Memory B cell (primary cell): ENCODE data around the gene AIFM2.
"Not testable (repeated sequence)": the region's sequence is repeated elsewhere in the genome, so short reads cannot be mapped to it uniquely, and the experiment has no call there.

Experiments used
- ATAC-seq: fragments of 150-1000 bp; cut with Tn5 transposase; 2 replicates; pipeline ENCODE4 v1.10.0; 2021; ENCODE audit warnings: low read depth, mild to moderate bottlenecking, moderate library complexity
- DNase-seq, 2 donors: peaks; one replicate each; pipeline ENCODE4 v3.0.0; 2022; ENCODE audit warnings: low spot score in 2 of 2
- H3K27ac Mint-ChIP-seq: one replicate; pipeline ENCODE4 v1.8.0; 2022; ENCODE audit warnings: mild to moderate bottlenecking, moderate library complexity, mixed read lengths
- H3K27me3 Mint-ChIP-seq: one replicate; pipeline ENCODE4 v1.8.0; 2022; ENCODE audit warnings: mixed read lengths
- H3K36me3 Mint-ChIP-seq: one replicate; pipeline ENCODE4 v1.8.0; 2022; ENCODE audit warnings: mild to moderate bottlenecking, mixed read lengths
- H3K4me1 Mint-ChIP-seq: one replicate; pipeline ENCODE4 v1.8.0; 2022; ENCODE audit warnings: mixed read lengths
- H3K4me3 Mint-ChIP-seq: one replicate; pipeline ENCODE4 v1.8.0; 2022; ENCODE audit warnings: mild to moderate bottlenecking, moderate library complexity, mixed read lengths
- H3K9me3 Mint-ChIP-seq: one replicate; pipeline ENCODE4 v1.8.0; 2022; ENCODE audit warnings: mixed read lengths

Gene AIFM2

DNA sequence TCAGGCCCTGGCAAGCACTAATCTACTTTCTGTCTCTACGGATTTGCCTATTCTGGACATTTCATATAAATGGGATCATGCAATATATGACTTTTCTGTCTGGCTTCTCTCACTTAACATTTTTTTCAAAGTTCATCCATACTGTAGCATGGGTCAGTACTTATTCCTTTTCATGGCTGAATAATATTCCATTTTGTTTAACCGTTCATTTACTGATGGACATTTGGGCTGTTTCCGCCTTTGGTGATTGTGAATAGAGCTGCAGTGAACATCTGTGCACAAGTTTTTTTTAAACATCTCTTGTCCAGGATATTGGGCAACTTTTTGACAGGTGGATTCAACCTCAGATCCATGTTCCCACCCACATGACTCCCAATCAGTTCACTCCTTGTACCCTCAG, 31.0 kb downstream of the AIFM2 start:
- Mint-ChIP-seq H3K27ac (no peak overlapping the region), H3K9me3 (no peaks in the 10 kb centered on the region), H3K36me3 (peaks cover 2% of the 10 kb centered on the region), H3K4me1 (no peaks in the 10 kb centered on the region), H3K4me3 (no peak overlapping the region), H3K27me3 (peaks cover 1% of the 10 kb centered on the region)
- ATAC-seq (no peak), DNase-seq (no peak)

DNA sequence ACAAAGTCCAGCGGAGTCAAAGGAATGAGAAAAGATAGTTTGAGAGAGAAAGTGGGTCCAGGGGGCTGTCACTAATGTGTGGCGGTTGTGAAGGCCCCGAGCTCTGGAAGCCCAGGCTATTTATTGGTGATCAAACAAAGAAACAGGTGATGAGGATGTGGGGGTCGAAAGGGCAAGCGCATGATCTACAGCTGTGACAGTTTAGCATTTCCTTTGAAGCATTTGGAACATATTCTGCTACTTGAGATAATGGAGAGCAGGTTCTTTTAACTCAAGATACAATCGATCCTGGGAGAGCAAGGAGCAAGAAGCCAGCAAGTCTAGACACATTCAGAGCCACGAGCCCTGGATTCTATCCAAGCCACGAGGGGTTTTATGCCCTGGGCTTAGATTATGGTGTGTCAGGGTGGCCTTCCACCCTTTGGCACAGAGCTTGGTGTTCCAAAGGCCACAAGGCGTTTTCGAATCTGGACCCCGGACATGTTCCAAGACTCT, 31.5 kb downstream of the AIFM2 start:
- DNase-seq, H3K27ac Mint-ChIP-seq: not testable (repeated sequence)

DNA sequence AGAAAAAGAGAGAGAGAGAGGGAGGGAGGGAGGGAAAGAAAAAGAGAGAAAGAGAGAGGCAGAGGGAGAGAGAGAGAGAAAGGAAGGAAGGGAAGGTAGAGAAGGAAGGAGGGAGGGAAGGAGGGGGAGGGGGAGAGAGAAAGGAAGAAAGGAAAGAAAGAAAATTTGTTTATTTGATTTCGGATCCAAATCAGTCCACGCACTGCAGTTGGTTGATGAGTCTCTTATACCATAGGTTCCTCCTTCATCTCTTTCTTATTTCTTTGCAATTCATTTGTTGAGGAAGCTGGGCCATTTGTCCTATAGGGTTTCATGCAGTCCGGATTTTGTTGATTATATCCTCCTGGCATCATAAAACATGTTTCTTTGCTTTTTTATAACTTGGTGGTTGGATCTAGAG, 34.4 kb downstream of the AIFM2 start:
- H3K36me3 Mint-ChIP-seq, result peaks cover 2% of the 10 kb centered on the region
- H3K4me1 Mint-ChIP-seq, result no peaks in the 10 kb centered on the region
- DNase-seq, result no peak
- H3K27me3 Mint-ChIP-seq, result peaks cover 5% of the 10 kb centered on the region
- ATAC-seq, result no peak
- H3K4me3 Mint-ChIP-seq, result no peak overlapping the region
- H3K27ac Mint-ChIP-seq, result no peak overlapping the region
- H3K9me3 Mint-ChIP-seq, result no peaks in the 10 kb centered on the region

More for the DNA sequence above, 31.5 kb downstream of the AIFM2 start:
- not testable (repeated sequence) for ATAC-seq, H3K27me3 Mint-ChIP-seq, H3K4me3 Mint-ChIP-seq, H3K36me3 Mint-ChIP-seq, H3K9me3 Mint-ChIP-seq, H3K4me1 Mint-ChIP-seq

DNA sequence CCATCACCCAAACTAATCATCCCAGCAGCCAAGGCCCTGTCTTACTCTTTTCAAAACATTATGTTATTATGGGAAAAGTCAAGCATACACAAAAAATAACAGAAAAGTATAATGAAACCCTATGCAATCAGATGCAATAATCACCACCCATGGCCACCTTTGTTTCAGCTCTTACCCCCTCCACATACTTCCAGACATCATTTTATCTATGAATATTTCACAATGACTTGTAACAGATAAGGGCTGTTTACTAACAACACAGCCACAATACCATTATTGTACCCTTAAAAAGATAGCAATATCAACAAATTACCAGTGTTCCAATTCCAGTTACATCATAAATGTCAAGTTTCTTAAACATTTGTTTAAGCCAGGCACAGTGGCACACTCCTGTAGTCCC, 35.2 kb downstream of the AIFM2 start:
- Mint-ChIP-seq H3K27ac (no peak overlapping the region), H3K9me3 (no peaks in the 10 kb centered on the region), H3K27me3 (peaks cover 5% of the 10 kb centered on the region), H3K36me3 (peaks cover 2% of the 10 kb centered on the region), H3K4me1 (no peaks in the 10 kb centered on the region), H3K4me3 (no peak overlapping the region)
- no peak for ATAC-seq
- no peak for DNase-seq

DNA sequence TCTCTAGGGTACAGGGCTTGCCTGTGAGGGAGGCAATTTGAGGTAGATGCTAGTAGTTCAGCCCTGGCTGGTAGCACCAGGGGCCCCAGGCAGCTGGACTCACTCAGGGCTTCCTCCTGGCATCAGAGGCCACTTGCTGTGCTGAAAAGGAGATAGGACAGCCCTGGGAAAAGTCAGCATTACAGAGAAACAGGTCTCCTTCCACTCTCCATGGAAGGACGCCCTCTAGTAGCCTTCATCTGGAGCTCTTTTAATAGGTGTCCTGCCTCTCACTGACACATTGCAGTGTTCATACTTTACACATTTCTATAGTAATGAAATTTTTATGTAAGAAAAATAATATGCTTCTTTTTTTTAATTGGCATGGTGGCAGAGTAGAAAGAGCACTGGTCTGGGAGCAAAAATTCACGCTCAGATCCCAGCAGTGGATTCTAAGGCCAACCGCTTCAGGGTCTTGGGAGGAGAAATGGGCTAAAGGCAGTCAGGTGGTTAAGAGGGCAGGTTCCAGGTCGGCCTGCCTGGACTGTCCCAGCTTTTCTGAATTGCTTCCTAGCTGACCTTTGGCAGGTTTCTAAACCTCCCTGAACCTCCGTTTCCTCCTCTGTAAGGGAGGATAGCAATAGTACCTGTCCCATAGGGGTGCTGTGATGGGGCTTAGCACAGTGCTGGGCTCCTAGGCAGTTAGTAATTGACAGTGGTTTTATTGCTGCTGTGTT, 35.8 kb downstream of the AIFM2 start:
- H3K4me1 Mint-ChIP-seq, result no peaks in the 10 kb centered on the region
- ATAC-seq, result no peak
- no peak for DNase-seq
- peaks cover 2% of the 10 kb centered on the region for H3K36me3 Mint-ChIP-seq
- no peak overlapping the region for H3K4me3 Mint-ChIP-seq
- no peaks in the 10 kb centered on the region for H3K9me3 Mint-ChIP-seq
- H3K27me3 Mint-ChIP-seq, result peaks cover 7% of the 10 kb centered on the region
- H3K27ac Mint-ChIP-seq, result no peak overlapping the region

DNA sequence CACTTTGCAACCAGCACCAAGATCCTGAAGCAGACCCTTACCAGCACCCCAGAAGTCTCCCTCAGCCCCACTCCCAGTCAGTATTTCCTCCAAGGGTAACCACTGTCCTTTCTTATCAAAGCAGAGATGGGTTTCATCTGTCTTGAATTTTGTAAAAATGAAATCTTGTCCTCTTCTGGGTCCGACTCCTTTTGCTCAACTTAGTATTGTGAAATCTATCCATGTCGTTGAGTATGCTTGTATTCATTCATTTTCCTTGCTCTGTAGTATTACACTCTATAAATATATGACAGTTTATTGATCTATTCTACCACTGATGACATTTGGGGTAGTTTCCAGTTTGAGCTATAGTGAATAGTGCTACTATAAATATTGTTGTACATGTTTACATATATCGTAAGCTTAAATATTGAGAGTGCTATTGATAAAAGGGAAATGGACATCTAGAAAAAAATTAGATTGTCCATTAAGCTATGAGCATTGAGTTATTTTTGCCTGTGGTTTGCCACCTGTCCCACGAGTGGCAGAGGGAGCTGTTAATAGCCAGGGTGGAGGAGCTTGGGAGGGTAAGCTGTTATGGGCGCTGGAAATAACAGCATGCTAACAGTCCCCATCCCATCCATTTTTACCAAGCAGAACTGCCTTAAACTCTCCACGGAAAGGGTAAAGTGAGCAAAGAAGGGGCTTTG, 36.5 kb downstream of the AIFM2 start:
- no peak for DNase-seq
- Mint-ChIP-seq H3K36me3 (peaks cover 2% of the 10 kb centered on the region), H3K27me3 (peaks cover 9% of the 10 kb centered on the region), H3K4me3 (no peak overlapping the region), H3K4me1 (no peaks in the 10 kb centered on the region), H3K27ac (no peak overlapping the region), H3K9me3 (no peaks in the 10 kb centered on the region)
- no peak for ATAC-seq

DNA sequence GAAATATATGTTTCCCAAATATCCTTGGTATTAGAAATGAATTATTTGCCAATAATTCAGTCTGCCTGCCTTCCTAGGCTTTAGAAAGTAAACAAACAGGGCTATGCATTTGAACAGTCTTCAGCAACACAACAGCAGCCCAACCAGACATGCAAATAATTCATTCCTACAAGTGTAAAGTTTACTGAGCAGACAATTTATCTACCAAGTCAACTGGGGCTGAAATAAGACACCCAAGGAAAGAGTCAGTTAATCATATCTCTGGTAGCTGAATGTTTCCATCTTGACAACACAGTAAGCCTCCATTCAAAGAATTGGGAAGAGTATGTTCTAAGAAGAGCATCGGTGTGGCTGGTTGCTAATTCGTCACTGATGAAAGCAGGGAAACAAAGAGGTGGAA, 38.4 kb downstream of the AIFM2 start:
- Mint-ChIP-seq H3K4me3 (no peak overlapping the region), H3K27me3 (peaks cover 12% of the 10 kb centered on the region)
- no peak for ATAC-seq

DNA sequence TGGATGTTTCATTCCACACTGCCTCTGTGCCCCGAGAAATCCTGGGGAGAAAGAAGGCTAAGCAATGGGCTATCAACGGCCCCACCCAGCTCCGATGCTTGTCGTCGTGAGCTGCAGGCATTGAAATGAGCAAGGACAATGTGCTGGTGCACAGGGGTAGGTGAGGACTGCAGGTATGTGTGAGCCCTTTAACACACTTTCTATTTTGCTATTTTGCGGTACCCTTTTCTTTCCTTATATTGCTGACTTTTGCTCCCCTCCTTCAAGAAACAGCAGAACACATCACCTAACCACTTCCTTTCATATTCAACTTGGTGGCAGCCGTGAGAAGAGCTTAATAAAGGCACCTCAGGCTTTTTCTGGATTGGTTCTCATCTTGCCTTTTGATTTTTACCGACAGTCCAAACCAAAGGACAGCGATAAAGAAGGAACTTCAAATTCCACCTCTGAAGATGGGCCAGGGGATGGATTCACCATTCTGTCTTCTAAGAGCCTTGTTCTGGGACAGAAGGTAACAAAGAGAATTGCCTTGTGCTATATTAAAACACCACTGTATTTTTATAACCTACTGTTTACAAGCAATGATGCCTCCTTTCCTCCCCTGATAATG, 39.2 kb downstream of the AIFM2 start:
- DNase-seq, result no peak
- ATAC-seq, result no peak
- peaks cover 12% of the 10 kb centered on the region for H3K27me3 Mint-ChIP-seq
- H3K9me3 Mint-ChIP-seq, result no peaks in the 10 kb centered on the region
- no peak overlapping the region for H3K27ac Mint-ChIP-seq
- H3K4me3 Mint-ChIP-seq, result no peak overlapping the region
- peaks cover under 1% of the 10 kb centered on the region for H3K36me3 Mint-ChIP-seq
- H3K4me1 Mint-ChIP-seq, result no peaks in the 10 kb centered on the region

More for the DNA sequence above, 38.4 kb downstream of the AIFM2 start:
- H3K9me3 Mint-ChIP-seq, result no peaks in the 10 kb centered on the region
- H3K4me1 Mint-ChIP-seq, result no peaks in the 10 kb centered on the region
- no peak overlapping the region for H3K27ac Mint-ChIP-seq
- DNase-seq, result no peak
- H3K36me3 Mint-ChIP-seq, result peaks cover 2% of the 10 kb centered on the region

DNA sequence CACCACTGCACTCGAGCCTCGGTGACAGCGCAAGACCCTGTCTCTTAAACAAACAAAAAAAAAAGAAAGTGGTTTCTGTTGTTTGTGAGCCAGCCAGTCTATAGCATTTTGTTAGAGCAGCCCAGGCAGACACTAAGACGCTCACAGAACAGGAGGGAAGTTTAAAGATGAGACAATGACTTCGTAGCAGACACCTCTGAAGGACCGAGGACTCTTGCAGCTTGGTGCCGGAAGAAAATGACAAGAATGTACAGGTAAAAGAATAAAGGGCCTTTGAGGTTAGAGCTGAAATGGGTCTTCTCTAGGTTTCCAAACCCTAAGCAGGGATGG, 40.3 kb downstream of the AIFM2 start:
- ATAC-seq (no peak), DNase-seq (no peak)
- Mint-ChIP-seq H3K9me3 (no peaks in the 10 kb centered on the region), H3K27ac (no peak overlapping the region), H3K4me1 (no peaks in the 10 kb centered on the region), H3K27me3 (peaks cover 16% of the 10 kb centered on the region), H3K36me3 (no peaks in the 10 kb centered on the region), H3K4me3 (no peak overlapping the region)

DNA sequence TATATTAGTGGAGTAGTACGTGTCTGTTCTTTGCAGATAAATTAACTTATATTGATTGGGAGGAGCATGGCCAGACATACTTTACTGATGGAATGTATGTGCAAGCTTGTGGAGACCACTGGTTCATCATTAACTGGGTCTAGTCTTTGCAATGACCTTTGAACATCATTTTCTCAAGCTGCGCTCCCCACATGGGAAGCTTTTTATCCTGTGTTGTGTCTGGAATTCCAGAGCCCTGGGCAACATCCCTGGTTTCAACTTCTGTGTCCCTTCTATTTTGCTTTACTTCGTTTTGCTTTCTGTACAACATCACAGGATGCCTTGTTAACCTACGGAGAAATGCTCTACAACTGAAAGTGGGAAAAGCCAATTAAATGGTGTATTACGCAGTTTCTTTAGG, 41.7 kb downstream of the AIFM2 start:
- ATAC-seq (no peak), DNase-seq (no peak)
- Mint-ChIP-seq H3K27me3 (peaks cover 16% of the 10 kb centered on the region), H3K4me3 (no peak overlapping the region), H3K4me1 (no peaks in the 10 kb centered on the region), H3K27ac (no peak overlapping the region), H3K36me3 (no peaks in the 10 kb centered on the region), H3K9me3 (no peaks in the 10 kb centered on the region)

DNA sequence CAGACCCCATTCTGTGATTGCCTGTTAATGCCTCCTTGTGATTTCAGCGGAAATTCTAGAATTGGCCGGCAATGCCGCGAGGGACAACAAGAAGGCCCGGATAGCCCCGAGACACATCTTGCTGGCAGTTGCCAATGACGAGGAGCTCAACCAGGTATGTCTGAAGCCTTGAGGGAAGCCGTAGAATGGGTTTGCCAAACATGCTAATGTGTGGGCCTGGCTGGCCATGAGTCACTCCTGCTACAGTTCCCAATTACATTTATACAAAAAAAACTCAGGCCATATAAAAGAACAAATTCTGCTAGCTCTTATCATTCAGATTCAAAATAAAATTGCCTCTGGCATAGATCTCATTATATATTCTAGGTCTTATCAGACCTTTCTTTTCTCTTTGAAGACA, 42.6 kb downstream of the AIFM2 start:
- Mint-ChIP-seq H3K27ac (no peak overlapping the region), H3K9me3 (no peaks in the 10 kb centered on the region), H3K27me3 (peaks cover 16% of the 10 kb centered on the region), H3K36me3 (no peaks in the 10 kb centered on the region), H3K4me3 (no peak overlapping the region), H3K4me1 (no peaks in the 10 kb centered on the region)
- DNase-seq (no peak), ATAC-seq (no peak)

DNA sequence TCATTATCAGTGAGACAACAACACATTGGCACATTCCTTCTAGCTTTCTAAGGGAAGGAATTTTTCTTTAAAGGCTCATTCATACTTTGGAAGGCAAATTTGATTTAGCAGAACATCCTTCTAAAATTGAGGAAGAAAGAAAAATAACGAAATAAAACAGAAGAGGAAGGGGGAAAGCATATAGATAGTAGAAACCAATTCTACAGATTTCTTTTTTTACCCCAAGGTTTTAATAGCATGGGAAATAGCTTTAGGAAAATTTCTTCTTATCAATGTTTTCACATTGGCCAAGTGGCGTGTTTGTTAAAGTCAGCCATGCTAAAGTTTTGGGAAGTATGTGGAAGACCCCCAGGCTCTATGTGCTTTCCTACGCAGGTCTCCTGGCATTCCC, 44.3 kb downstream of the AIFM2 start:
- H3K9me3 Mint-ChIP-seq, result no peaks in the 10 kb centered on the region

DNA sequence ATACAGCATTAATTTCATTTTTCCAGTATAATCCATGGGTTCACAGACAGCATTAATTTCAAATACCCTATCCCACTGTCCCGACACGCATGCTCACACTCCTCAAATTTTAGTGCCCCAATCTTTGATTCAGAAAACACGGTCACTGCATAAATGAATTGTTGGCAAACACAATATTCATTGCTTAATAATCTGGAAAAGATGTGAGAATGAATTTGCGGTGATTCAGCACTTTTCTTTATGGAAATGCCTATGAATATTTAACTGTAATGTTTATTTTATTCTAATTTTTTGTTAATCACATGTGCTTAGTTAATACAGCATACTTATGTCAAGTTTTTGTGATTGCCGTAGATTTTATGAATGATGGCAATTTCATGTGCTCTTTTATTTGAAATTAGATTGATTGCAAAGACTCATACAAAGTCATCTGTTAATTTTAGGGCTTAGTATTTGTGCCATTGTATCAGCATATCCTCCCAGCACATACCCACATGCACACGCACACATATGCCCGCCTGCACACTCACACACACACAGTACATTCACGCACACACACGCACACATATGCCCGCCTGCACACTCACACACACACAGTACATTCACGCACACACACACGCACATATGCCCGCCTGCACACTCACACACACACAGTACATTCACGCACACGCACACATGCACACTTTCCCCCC, 44.9 kb downstream of the AIFM2 start:
- Mint-ChIP-seq H3K27me3 (peaks cover 16% of the 10 kb centered on the region), H3K4me1 (no peaks in the 10 kb centered on the region), H3K36me3 (no peaks in the 10 kb centered on the region), H3K4me3 (no peak overlapping the region), H3K9me3 (no peaks in the 10 kb centered on the region), H3K27ac (no peak overlapping the region)
- ATAC-seq, result no peak
- no peak for DNase-seq

More for the DNA sequence above, 44.3 kb downstream of the AIFM2 start:
- no peaks in the 10 kb centered on the region for H3K36me3 Mint-ChIP-seq
- peaks cover 15% of the 10 kb centered on the region for H3K27me3 Mint-ChIP-seq
- no peak for ATAC-seq
- no peak overlapping the region for H3K27ac Mint-ChIP-seq
- no peak overlapping the region for H3K4me3 Mint-ChIP-seq
- no peak for DNase-seq
- no peaks in the 10 kb centered on the region for H3K4me1 Mint-ChIP-seq

DNA sequence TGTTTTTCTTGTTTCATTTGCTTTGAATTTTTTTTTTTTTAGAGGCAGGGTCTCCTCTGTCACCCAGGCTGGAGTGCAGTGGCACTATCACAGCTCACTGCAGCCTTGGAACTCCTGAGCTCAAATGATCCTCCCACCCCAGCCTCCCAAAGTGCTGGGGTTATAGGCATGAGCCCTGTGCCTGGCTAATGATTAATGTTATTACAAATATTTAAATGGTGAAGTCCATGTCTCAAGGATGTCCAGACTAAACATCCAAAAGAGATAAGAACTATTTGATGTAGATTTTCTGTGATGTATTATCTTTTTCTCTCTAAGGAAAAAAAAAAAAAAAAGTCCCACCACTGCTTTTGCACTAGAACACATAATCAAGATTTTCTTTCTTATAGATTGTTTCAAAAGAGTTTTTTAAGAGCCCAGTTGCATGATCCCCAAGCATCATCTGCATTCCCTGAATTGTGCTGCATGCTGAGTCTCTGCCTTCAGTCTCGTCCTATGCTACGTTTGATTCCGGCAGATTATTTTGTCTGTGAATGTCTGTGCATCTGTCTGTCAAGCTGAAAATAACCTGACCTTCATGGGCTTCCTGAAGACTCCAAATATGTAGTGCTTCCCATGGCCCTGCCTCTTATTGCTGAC, 46.5 kb downstream of the AIFM2 start:
- Mint-ChIP-seq H3K4me1 (no peaks in the 10 kb centered on the region), H3K9me3 (no peaks in the 10 kb centered on the region), H3K4me3 (no peak overlapping the region), H3K36me3 (no peaks in the 10 kb centered on the region), H3K27me3 (peaks cover 16% of the 10 kb centered on the region), H3K27ac (no peak overlapping the region)
- ATAC-seq (no peak), DNase-seq (no peak)
